Measurements from ENCODE around the gene STRN3.

- TF ChIP-seq, protein P1, sequence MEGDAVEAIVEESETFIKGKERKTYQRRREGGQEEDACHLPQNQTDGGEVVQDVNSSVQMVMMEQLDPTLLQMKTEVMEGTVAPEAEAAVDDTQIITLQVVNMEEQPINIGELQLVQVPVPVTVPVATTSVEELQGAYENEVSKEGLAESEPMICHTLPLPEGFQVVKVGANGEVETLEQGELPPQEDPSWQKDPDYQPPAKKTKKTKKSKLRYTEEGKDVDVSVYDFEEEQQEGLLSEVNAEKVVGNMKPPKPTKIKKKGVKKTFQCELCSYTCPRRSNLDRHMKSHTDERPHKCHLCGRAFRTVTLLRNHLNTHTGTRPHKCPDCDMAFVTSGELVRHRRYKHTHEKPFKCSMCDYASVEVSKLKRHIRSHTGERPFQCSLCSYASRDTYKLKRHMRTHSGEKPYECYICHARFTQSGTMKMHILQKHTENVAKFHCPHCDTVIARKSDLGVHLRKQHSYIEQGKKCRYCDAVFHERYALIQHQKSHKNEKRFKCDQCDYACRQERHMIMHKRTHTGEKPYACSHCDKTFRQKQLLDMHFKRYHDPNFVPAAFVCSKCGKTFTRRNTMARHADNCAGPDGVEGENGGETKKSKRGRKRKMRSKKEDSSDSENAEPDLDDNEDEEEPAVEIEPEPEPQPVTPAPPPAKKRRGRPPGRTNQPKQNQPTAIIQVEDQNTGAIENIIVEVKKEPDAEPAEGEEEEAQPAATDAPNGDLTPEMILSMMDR (conservative IDR thresholded peaks at IDR 0.05; ENCODE audit: low read depth, low read length), result no peak
- TF ChIP-seq POLR2A (IDR thresholded peaks at IDR 0.05; ENCODE audit: low read depth, low read length) (no peak), SMC3 (IDR thresholded peaks at IDR 0.05; ENCODE audit: low read depth, low read length) (no peak), MAFK (IDR thresholded peaks at IDR 0.05; ENCODE audit: low read depth, low read length) (no peak)
Measured at GRCh38 chr14:31068235-31068634, 42.1 kb upstream of the STRN3 start.

Measured in IMR-90 (cell line).